Esophagus squamous epithelium (tissue), 5 donors: Measurements from ENCODE around the gene POU2F1. TPM values are rescaled to one million over a fixed set of nuclear protein-coding genes. Genes with fewer than 3 reads are reported as not detected.

Experiments
- DNase-seq: peaks from one replicate; lab custom pipeline; 2025; lab: John Stamatoyannopoulos, UW
- H3K27ac ChIP-seq, 4 donors: fragments of 200-600 bp; sonication (generic); one replicate each; pipeline ENCODE4 v1.5.1; 2016 to 2019; ENCODE audit warnings: mild to moderate bottlenecking in 1 of 4
- H3K27me3 ChIP-seq, 4 donors: fragments of 200-600 bp; sonication (generic); 1 replicate in 3 of 4; 2 replicates in 1 of 4; pipeline versions ENCODE4 v1.5.1 to v1.6.0; 2017 to 2021; ENCODE audit warnings: antibody characterized with exemption in 1 of 4
- H3K36me3 ChIP-seq, 3 donors: fragments of 200-600 bp; sonication (generic); one replicate each; pipeline ENCODE4 v1.5.1; 2016 to 2019
- H3K4me1 ChIP-seq, 3 donors: fragments of 200-600 bp; sonication (generic); one replicate each; pipeline ENCODE4 v1.5.1; 2017 to 2019
- H3K4me3 ChIP-seq, 4 donors: fragments of 200-600 bp; sonication (generic); 1 replicate in 3 of 4; 2 replicates in 1 of 4; pipeline ENCODE4 v1.5.1; 2016 to 2019; ENCODE audit warnings: mild to moderate bottlenecking in 2 of 4, moderate library complexity in 1 of 4
- H3K9me3 ChIP-seq, 3 donors: fragments of 200-600 bp; sonication (generic); one replicate each; pipeline ENCODE4 v1.5.1; 2016 to 2019
- POLR2A ChIP-seq, 4 donors: fragments of 450-650 bp; IDR thresholded peaks; one replicate each; pipeline ENCODE4 v1.6.1; 2017; ENCODE audit warnings: antibody characterized with exemption in 4 of 4, mild to moderate bottlenecking in 4 of 4, moderate library complexity in 3 of 4
- WGBS, 2 donors: methylation state at CpG; one replicate each; pipeline ENCODE4 v1.1.5; 2018; 5-methylcytosine and 5-hydroxymethylcytosine counted together
- intact Hi-C: fragments of 100-400 bp; cut with DNase I; formaldehyde crosslinking; loops from one replicate; pipeline ENCODE4 v1.15.0; 2022
- total RNA-seq, 4 donors: library from RNA; depleted of rRNA; stranded (reverse); fragments of >200 nt; gene quantifications; one replicate each; pipeline ENCODE4 v1.1.0, GENCODE V29; 2016
- TF ChIP-seq, protein P1 (sequence below), 6 experiments: fragments of 450-650 bp in 4 of 6; fragments of 200-600 bp in 2 of 6; sonication (generic) in 2 of 6; IDR thresholded peaks; one replicate each; pipeline ENCODE4 v1.5.1; 2016 to 2019; ENCODE audit warnings: antibody characterized with exemption in 6 of 6, mild to moderate bottlenecking in 4 of 6, moderate library complexity in 4 of 6
- donor health status: DM: yes; HTN: yes; CAD: no.

POU2F1 gene
- total RNA-seq, 4 donors from 2014 or later, result 7.8 to 10.5 (median 9.2) TPM

GRCh38 chr1:167182571-167183320 lies 37.9 kb upstream of the POU2F1 start:
- Histone ChIP-seq H3K4me3 (no peak overlapping the region), H3K27ac (no peak overlapping the region), H3K36me3 (no peaks in the 10 kb centered on the region), H3K9me3 (no peaks in the 10 kb centered on the region), H3K4me1 (no peaks in the 10 kb centered on the region), H3K27me3 (no peaks in the 10 kb centered on the region)
- DNase-seq, result no peak
- TF ChIP-seq, protein P1, sequence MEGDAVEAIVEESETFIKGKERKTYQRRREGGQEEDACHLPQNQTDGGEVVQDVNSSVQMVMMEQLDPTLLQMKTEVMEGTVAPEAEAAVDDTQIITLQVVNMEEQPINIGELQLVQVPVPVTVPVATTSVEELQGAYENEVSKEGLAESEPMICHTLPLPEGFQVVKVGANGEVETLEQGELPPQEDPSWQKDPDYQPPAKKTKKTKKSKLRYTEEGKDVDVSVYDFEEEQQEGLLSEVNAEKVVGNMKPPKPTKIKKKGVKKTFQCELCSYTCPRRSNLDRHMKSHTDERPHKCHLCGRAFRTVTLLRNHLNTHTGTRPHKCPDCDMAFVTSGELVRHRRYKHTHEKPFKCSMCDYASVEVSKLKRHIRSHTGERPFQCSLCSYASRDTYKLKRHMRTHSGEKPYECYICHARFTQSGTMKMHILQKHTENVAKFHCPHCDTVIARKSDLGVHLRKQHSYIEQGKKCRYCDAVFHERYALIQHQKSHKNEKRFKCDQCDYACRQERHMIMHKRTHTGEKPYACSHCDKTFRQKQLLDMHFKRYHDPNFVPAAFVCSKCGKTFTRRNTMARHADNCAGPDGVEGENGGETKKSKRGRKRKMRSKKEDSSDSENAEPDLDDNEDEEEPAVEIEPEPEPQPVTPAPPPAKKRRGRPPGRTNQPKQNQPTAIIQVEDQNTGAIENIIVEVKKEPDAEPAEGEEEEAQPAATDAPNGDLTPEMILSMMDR (IDR thresholded peaks at IDR 0.05), result no peak
- TF ChIP-seq POLR2A (IDR thresholded peaks at IDR 0.05), result no peak
- intact Hi-C loops, result no loop called here

- H3K36me3 ChIP-seq, result no peaks in the 10 kb centered on the region
- no peak overlapping the region for H3K27ac ChIP-seq
- no peaks in the 10 kb centered on the region for H3K27me3 ChIP-seq
- no peak for TF ChIP-seq POLR2A (IDR thresholded peaks at IDR 0.05)
- TF ChIP-seq, protein P1 (IDR thresholded peaks at IDR 0.05), result no peak
- no peaks in the 10 kb centered on the region for H3K9me3 ChIP-seq
- intact Hi-C loops, result no loop called here
- no peaks in the 10 kb centered on the region for H3K4me1 ChIP-seq
- H3K4me3 ChIP-seq, result no peak overlapping the region
- WGBS, 2 donors, result 72 to 79% methylated on average over 2 of the region's 2 CpGs
- DNase-seq, result no peak
Measured at GRCh38 chr1:167184081-167184480, 36.6 kb upstream of the POU2F1 start.

- no peak overlapping the region for H3K4me3 ChIP-seq
- WGBS, 2 donors, result 70 to 80% methylated on average over 3 of the region's 3 CpGs
- no peak for DNase-seq
Measured at GRCh38 chr1:167185062-167185461, 35.6 kb upstream of the POU2F1 start.

DNA sequence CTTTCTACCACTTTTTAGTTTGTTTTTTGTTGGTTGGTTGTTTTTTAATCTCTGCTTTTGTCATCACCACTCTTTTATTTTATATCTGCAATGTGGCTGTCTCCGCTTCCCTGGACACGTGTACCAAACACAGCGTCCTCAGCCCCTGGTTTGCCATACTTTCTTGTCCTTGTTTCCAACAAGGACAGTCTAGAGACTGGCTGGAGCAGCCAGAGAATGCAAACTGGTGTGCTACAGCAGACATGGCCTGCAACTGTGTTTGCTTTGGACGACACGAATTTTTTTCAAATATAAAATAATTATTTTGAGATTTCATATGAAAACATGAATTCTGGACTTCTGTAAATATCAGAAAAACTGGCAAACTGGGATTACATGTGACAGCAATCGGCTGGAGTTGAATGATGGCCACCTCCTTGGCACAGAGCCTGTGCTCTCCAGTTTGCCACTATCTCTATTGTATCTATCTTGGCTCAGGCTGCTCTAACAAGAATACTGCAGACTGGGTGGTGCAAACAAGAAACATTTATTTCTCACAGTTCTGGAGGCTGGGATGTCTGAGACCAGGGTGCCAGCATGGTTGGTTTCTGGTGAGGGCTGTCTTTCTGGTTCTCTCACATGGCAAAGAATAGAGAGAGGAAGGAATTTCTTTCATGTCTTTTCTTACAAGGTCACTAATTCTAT lies 34.6 kb upstream of the POU2F1 start:
- DNase-seq, result no peak
- no peaks in the 10 kb centered on the region for H3K36me3 ChIP-seq
- WGBS, 2 donors, result 65 to 78% methylated on average over 6 of the region's 6 CpGs

More at GRCh38 chr1:167185062-167185461, 35.6 kb upstream of the POU2F1 start:
- Histone ChIP-seq H3K27ac (no peak overlapping the region), H3K4me1 (no peaks in the 10 kb centered on the region), H3K36me3 (no peaks in the 10 kb centered on the region), H3K27me3 (no peaks in the 10 kb centered on the region), H3K9me3 (no peaks in the 10 kb centered on the region)
- TF ChIP-seq, protein P1 (IDR thresholded peaks at IDR 0.05), result no peak
- no peak for TF ChIP-seq POLR2A (IDR thresholded peaks at IDR 0.05)
- intact Hi-C loops, result no loop called here

More for the DNA sequence above, 34.6 kb upstream of the POU2F1 start:
- Histone ChIP-seq H3K4me3 (no peak overlapping the region), H3K4me1 (no peaks in the 10 kb centered on the region), H3K27ac (no peak overlapping the region), H3K27me3 (peaks cover 0 to 7% (median 0%) of the 10 kb centered on the region in 4 donors), H3K9me3 (no peaks in the 10 kb centered on the region)
- TF ChIP-seq, protein P1 (IDR thresholded peaks at IDR 0.05), result no peak
- no peak for TF ChIP-seq POLR2A (IDR thresholded peaks at IDR 0.05)
- intact Hi-C loops, result no loop called here
